Right renal cortex interstitium (tissue), 3 donors: ENCODE measurements around the gene NDUFAF8. TPM values are rescaled to one million over a fixed set of nuclear protein-coding genes. Genes with fewer than 3 reads are reported as not detected.

ENCODE experiments used
- DNase-seq, 3 donors: peaks; one replicate each; pipeline ENCODE4 v3.0.0-alpha.2; 2013; ENCODE audit warnings: low read depth in 3 of 3, low spot score in 2 of 3
- polyA plus RNA-seq, 3 donors: library from polyadenylated mRNA; unstranded; fragments of 120-200 nt; gene quantifications; one replicate each; pipeline ENCODE4 v1.2.1, GENCODE V29; 2013; ENCODE audit not compliant: insufficient read length in 3 of 3

Gene NDUFAF8
- polyA plus RNA-seq, 3 donors = 41.1 to 59.0 (median 53.6) TPM

DNA sequence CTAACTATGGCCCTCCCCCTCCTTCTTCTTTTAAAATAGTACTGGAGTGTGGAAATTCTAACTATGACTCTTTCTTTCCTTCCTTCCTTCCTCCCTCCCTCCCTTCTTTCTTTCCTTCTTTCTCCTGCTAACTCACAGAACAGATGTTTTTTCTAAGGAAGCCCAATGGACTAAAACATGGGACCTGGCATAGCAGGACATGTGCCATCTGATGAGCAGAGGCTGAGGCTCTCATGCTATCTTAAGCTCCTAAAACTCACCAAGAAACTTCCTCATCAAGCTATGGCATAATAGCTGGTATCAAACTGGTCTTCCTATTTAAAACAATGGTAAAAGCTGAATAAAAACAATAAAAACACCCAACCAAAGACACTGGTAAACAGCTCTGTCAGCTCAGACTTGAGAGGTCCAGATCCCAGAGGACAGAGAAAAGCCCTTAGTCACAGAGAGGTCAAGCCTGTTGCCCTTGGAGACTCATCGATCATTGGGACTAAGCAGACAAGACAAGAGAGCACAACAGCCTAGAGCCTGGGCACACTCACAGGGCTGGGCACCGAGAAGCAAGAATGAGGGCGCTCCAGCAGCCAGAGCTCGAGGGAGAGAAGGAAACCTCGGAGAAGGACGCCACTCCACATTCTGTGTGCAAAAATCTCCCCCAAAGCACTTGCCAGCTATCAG is 28.4 kb downstream of the NDUFAF8 start:
- no peak for DNase-seq

- no peak for DNase-seq
Observed at GRCh38 chr17:81270279-81270678, 31.2 kb downstream of the NDUFAF8 start.

- DNase-seq = no peak
Observed at GRCh38 chr17:81271226-81271625, 32.1 kb downstream of the NDUFAF8 start.

DNA sequence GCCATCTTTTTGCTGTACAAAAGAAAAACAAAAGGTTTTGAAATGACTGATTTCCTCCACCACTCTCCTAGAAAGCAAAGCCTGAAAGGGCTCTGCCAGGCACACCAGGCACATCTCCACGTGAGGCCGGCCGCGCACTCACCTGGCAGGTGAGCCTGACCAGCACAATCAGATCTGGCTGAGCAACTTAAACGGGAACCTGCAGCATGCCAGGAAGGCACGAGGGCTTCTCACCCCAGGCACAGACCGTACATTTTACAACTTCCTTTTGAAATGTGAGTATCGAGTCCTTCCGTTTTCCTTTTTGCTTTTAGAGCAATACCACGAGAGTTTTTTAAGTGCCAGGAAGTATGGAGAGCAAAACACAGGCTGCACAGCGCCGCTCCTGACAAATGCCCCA is 33.5 kb downstream of the NDUFAF8 start:
- no peak for DNase-seq

GRCh38 chr17:81273698-81274470 is 34.8 kb downstream of the NDUFAF8 start:
- no peak for DNase-seq

DNA sequence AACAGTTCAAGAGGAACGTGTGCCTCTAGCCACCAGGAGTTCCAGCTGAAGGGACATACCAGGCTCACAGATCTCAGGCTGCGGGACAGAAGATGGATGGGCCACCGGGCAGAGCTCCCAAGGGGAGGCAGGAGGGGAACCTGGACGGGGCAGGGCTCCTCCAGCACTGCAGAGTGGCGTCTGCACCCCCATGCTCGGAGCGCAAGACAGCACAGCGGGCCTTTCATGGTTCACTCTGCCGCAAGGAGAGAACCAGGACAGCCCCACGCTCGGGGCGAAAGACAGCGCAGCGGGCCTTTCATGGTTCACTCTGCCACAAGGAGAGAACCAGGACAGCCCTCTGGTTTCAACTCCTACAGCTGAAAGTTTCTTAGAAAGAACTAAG is 35.3 kb downstream of the NDUFAF8 start:
- DNase-seq = no peak

DNA sequence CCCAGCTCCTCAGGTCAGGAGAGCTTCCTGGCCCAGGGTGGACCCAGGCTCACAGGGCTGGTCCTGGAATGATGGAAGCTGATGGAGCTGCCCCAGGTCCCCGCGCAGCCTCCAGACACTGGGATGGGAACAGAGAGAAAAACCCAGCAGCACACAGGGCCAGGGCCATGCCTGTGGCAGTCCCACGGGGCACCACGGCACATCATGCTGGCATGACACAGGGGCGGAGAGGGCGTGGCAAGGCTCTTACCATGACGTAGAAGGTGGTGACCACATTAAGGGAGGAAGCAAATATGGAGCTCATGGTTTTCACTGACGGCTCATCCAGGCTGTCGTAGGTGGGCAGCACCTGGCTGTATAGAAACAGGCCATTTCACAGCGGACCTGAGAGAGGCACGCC is 37.7 kb downstream of the NDUFAF8 start:
- no peak for DNase-seq

DNA sequence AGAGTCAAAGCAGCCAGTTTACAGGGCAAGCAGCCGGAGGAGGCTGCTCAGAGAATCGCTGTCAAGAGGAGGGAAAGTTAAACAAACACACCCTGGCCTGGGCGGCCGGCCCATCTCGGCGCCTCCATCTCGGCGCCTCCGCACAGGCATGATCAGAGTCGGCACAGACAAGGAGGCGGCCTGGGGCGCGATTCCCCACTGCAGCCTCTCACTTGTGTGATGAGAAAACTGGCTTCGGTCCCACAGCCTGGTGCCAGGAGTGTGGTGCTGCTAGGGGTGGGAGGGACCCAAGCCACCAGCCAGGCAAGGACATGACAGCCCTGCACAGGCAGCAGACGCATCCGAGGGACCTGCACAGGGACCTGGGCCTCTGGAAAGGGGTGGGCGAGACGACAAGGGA is 38.3 kb downstream of the NDUFAF8 start:
- no peak for DNase-seq

- DNase-seq = no peak
Observed at GRCh38 chr17:81277946-81278693, 39.0 kb downstream of the NDUFAF8 start.

GRCh38 chr17:81278831-81279230 is 39.7 kb downstream of the NDUFAF8 start:
- no peak for DNase-seq

GRCh38 chr17:81279278-81280275 is 40.5 kb downstream of the NDUFAF8 start:
- no peak for DNase-seq

- no peak for DNase-seq
Observed at GRCh38 chr17:81280571-81280970, 41.5 kb downstream of the NDUFAF8 start.

DNA sequence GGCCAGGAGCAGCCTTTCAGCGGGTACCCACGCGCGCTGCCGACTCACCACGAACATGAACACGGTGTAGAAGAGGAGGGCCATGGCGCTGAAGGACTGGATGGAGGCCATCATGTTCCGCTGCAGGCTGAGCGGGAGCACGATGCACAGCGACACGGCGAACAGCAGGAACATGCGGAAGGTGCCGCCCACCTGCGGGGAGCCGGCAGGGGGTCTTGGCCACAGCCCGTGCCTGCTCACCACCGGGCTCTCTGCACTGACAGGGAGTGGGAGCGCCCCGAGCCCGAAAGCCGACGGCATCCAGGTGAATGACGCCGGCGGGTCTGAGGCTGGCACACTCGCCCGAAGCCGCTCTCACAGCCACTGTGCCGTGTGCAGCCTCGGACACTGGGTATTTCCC is 43.0 kb downstream of the NDUFAF8 start:
- DNase-seq = no peak

- DNase-seq = no peak
Observed at GRCh38 chr17:81282876-81283275, 43.8 kb downstream of the NDUFAF8 start.

GRCh38 chr17:81285179-81285878 is 46.2 kb downstream of the NDUFAF8 start:
- no peak for DNase-seq

GRCh38 chr17:81285894-81286293 is 46.8 kb downstream of the NDUFAF8 start:
- no peak for DNase-seq

DNA sequence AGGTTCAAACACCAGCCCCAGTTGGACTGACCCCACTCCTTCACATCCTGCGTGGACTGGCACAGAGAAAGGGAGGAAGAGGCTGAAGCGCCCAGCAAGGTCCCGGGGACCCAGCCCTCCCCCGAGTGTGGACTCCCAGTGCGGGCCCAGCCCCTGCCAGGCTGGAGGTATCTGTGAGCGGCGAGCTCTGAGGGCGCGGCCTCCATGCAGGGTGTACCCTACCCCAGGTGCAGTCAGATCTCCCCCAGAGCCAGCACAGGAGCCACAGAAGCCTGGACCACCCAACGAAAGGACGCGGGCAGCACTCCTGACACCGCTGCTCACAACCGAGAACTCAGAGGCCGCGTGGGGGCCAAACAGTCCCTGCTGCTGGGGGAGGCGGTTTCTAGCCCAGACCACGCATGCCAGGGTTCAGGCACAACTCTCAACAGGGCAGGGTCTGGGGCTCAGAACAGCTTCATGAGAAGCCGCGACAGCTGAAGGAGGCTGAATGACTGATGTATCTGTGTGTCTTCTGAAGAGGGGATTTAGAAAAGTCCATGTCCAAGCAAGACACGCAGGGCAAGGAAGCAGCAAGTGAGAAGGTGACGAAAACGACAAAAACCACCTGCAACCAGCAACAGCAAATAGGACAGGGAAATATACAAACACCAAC is 47.5 kb downstream of the NDUFAF8 start:
- no peak for DNase-seq

GRCh38 chr17:81287152-81287551 is 48.0 kb downstream of the NDUFAF8 start:
- DNase-seq = no peak

GRCh38 chr17:81287741-81288430 is 48.8 kb downstream of the NDUFAF8 start:
- no peak for DNase-seq
